ENCODE data around the gene TBC1D17.

TBC1D17 gene

DNA sequence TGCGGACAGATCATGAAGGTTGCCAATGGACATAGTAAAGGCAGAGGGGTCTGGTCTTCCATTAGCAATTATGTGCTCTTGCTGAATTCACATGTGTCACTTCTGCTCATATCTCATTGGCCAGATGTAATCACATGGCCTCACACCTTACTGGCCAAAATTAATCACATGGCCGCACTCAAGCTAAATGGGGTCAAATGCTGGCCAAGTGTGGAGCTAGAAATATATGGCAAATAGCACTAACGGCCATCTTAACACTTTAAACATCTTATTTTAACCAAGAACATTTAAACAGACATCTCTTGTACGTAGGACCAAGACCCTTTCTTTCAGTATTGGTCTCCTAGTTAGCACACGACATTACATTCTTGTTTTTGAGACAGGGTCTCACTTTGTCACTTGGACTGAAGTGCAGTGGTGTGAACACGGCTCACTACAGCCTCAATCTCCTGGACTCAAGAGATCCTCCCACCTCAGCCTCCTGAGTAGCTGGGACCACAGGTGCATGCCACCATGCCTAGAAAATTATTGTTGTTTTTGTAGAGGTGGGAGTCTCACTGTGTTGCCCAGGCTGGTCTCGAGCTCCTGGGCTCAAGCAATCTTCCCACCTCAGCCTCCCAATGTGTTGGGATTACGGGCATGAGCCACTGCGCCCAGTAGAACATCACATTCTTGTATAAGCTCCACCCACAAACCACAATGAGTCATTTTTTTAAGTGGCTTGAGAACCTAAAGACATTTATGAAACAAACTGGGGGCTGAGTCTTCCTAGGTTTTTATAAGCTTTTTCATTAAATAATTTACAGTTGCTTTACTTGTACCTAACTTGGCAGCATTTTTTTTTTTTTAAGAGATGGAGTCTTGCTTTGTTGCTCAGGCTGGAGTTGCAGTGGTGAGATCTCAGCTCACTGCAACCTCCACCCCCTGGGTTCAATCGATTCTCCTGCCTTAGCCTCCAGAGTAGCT, 29.5 kb upstream of the TBC1D17 start:
- DNase-seq (ENCODE audit: low read depth in 2 of 3, low spot score in 1 of 3): no peak

DNA sequence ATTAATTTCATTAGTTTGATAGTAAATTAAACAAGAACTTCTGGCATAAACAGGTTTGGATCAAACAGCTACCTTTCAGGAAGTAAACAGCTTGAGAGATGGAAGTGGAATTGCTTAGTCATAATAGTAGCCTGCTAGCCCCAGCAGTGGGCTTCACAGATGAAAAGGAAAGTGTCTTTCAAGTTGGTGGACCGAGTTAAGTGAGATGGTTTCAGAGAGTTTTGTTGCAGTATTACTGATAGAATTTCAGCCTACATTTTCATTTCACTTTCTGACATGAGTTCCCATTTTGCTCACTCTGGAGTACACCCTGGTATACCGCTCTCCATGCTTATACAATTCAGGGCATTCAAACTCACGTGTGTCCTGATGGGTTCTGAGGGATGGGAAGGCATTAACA, 28.6 kb upstream of the TBC1D17 start:
- DNase-seq (ENCODE audit: low read depth in 2 of 3, low spot score in 1 of 3): no peak

DNA sequence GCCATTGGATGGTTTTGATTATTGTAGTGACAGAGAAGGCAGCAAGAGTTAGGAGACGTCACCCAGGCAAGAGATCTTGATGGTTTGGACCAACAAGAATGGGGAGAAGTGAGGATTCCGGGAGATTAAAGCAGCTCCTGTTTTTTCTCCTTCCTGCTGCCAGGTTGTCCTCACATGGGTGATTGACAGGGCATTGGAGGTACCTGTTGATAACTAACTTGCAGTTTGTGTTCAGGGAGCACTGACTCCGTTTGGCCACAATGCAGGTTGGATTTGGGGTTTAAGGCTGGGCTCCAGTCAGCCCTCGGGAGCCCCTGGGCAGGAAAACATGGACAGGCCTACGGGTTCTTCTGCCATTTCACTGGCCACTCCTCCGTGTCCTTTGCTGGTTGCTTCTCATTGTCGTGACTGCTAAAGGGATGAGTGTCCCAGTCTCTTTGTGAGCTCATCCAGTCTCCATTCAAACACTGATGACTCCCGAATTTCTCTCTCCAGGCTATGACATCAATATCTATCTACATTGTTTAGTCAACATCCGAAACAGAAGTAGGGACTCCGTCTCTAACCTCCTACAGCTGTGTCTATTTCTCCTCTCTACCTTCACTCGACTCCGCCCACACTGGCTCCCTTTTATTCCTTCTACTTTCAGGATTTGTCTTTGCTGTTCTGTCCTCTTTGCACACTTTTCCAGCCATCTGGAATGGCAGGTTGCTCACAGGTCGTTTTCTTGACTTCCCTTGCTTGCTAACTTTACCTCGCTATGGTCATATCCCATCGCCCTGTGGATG, 27.9 kb upstream of the TBC1D17 start:
- no peak for DNase-seq (ENCODE audit: low read depth in 2 of 3, low spot score in 1 of 3)

DNA sequence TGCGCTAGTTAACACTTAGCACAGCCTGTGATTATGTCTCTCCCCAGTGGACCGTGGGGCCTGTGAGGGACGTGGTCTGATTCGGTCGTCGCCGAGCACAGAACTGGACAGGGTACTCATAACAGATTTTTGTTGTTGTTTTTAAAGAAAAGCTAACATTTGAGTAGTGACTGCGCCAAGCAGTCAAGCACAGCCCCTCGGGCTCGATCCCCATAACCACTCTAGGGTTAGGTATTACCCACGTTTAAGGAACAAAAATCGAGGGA, 27.3 kb upstream of the TBC1D17 start:
- no peak for DNase-seq (ENCODE audit: low read depth in 2 of 3, low spot score in 1 of 3)

DNA sequence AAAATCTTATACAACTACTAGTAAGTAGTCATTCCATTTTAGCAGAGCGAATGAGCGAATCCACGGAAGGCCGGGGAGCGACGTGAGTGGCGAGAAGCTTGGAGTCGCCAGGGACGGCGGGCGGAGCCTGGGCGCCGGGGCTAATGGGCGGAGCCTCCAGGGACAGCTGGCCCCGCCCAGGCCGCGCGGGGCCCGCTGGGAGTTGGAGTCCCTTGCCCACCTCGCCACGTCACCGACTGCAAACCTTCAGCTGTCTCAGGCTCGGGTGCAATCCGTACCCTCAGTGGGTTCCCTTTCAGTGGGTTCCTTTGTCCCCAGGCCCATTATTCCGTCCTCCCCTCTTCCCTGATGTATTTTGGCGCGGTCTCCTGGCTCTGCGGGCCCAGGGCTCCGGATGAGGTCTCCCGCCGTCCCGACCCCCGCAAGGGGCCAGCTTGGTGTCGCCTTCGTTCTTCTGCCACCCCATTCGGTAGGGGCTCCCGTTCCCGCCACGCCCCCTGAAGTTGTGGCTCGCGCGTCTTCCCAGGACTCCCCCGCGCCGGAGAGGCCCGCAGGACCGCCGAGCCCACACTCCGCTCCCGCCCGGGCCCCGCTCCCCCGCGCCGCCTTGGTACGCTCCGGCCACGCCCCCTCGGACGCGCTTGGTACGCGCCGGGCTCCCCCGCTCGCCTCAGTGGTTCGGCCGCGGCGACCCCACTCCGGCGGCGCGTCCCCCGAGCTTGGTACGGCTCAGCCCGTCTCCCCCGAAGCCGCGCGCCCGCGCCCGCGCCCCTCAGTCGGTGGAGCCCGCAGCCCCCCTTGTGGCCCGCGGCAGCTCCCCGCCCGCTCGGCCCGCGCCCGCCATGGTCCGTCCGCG, 26.8 kb upstream of the TBC1D17 start, which contains the start of gene PTOV1:
PTOV1 (plus strand) TSS at position 673 of the 856 bp plus-strand sequence.
- peak; percentile 83 to 87 (median 86) for DNase-seq (ENCODE audit: low read depth in 2 of 3, low spot score in 1 of 3)

DNA sequence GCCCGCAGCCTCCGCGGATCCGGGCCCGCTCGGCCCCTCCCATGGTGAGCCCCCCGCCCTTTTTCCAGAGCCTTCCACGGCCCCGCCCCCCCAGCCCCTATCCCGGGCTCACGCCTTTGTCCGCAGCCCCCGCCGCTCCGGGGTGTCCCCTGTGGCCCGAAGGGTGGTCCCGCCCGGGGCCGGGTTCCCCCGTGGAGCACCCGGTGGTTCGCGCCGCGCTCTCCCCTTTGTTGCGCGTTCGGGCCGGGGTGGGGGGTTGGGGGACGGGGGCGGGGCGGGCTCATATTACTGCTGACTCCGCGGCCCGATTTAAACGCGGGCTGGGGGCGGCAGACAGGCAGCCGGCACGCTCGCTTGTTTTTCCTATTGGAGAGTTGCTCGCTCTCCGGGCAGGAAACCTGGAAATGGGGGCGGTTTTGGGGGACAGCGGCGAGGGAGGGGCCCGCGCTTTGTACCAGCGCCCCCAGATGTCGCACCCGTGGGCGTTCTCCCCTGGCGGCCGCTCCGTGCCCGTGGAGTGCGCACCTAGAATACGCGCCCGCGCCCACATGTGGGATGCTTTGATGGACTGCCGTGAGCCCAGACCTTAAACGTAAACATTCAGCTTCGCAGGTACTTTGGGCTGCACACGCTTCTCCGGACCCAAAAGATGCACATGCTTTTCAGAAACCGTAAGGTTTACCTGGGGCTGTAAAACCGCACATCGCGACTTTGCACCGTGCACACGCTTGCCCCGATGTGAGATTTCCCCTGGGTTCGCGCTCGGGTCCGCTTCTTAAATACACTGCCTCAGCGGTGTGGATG, 25.8 kb upstream of the TBC1D17 start:
- no peak for DNase-seq (ENCODE audit: low read depth in 2 of 3, low spot score in 1 of 3)

DNA sequence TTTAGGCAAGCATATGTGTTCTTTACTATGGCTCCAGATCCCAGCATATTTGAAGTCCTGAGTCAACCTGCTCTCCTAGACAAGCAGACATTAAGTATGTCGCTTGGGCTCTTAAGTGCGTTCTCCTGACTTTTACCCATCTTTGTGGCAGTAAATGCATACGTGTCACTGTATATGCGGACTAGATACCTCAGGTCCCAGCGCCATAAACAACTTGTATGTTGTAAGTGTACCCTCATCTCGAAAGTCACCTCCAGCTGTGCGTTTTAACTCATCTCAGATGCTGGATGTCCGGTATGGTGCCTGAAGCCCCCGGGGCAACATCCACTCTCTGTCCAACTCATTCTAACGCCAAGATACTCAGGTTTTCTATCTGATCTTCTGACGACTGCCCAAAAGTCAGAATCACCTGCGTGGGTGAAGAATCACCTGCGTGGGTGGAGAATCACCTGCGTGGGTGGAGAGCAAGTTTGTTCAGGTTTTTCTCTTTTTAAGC, 24.8 kb upstream of the TBC1D17 start:
- no peak for DNase-seq (ENCODE audit: low read depth in 2 of 3, low spot score in 1 of 3)

DNA sequence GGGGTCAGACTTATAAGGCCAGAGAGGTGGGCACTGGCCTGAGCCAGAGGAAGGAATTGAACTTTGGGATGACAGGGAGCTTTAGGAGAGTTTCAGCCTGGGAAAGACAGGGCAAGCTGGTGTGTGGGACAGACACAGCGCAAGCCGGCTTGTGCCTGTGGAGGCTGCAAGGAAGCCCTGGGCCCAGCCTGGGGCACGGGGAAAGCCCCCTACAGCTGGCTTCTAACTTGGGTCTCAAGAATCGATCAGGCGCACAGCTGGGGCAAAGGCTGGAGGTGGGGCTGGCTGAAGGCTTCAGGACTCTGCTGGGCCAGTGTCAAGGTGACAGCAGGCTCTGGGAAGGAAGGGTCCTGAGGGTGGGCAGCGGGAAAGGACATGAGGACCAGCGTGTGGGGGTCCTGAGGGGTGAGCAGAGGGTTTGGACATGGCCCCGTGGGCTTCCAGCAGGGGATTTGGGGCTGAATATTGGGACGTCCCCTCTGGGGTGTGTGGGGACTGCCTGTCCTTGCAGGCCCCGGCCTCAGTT, 23.6 kb upstream of the TBC1D17 start:
- DNase-seq (ENCODE audit: low read depth in 2 of 3, low spot score in 1 of 3): no peak

DNA sequence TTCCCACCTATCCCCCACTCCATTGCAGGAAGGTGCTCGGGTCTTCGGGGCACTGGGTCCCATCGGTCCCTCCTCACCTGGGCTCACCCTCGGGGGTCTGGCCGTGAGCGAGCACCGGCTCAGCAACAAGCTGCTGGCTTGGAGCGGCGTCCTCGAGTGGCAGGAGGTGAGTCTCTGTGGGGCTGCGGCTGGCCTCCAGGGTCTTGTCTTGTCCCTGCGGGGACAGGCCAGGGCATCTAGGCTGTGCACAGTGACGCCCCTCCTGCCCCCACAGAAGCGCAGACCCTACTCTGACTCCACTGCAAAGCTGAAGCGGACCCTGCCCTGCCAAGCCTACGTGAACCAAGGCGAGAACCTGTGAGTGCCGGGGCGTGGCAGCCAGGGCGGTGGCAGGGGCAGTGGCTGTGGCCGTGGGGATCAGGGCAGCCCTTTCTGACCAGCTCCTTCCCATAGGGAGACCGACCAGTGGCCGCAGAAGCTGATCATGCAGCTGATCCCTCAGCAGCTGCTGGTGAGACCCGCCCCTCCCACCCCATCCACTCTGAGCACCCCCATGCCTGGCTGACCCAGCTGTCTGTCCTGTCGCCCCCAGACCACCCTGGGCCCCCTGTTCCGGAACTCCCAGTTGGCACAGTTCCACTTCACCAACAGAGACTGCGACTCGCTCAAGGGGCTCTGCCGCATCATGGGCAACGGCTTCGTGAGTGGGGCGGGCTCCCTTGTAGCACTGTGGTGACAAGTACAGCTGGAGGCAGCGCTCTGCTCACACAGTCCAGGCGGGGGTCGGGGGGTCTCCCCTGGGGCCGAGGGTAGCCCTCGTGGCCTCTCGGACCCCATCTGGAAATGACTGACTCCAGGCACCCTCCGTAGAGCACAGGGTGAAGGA, 22.9 kb upstream of the TBC1D17 start:
- no peak for DNase-seq (ENCODE audit: low read depth in 2 of 3, low spot score in 1 of 3)

DNA sequence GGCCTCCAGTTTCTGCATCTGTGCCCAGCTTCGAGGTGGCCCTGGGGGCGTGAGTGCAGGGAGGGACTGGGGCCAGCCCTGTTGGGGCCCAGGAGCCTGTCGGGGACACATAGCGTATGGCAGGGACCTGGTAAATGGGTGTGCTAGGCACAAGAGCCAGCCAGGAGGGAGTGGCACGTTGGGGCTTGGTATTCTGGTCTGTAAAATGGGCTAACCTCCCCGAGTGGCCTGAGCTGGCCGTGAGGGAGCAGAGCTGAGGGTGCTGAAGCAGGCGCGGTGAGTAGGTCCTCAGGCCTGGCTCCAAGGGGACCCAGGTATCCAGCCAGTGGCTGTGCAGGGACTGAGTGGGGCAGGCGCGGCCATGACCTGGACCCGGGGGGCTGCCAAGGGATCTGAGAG, 22.2 kb upstream of the TBC1D17 start:
- no peak for DNase-seq (ENCODE audit: low read depth in 2 of 3, low spot score in 1 of 3)

DNA sequence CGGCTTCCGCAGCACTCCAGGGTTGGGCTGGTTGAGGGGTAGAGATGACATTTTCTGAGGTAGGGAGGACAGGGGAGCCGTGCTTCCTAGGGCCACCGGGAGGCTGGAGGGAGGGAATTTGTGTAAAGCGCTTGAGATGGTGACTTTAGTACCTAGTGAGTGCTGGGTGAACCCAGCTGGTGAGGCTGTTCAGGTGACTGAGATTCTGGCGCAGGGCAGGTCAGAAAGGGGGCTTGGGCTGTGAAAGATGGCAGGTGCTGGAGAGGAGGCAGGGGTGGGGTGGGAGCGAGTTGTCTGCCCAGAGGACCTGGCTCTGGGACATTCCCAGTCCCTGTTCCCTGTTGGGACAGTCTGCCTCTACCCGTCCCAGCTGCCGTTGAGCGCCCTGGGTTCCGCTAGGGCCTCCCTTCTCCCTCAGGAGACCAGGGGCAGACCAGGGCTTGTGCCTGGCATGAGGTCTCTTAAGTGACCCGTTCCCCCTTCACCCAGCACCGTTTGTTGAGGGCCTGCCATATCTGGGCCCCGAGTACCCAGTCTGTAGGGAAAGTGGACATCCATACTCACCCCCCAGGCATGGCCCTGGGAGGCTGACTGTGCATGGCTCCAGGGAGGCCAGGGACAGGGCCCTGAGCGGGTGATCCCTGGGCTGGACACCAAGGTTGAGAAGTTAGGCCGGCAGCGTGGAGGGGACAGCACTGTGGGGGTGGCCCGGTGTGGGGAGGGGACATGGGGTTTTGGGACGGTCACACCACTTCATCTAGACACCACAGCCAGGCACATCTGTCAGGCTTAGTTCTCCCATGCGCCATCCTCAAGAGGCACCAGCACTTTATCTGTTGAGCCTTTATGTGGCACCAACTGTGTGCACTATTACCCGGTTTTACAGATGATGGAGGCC, 21.6 kb upstream of the TBC1D17 start:
- no peak for DNase-seq (ENCODE audit: low read depth in 2 of 3, low spot score in 1 of 3)

DNA sequence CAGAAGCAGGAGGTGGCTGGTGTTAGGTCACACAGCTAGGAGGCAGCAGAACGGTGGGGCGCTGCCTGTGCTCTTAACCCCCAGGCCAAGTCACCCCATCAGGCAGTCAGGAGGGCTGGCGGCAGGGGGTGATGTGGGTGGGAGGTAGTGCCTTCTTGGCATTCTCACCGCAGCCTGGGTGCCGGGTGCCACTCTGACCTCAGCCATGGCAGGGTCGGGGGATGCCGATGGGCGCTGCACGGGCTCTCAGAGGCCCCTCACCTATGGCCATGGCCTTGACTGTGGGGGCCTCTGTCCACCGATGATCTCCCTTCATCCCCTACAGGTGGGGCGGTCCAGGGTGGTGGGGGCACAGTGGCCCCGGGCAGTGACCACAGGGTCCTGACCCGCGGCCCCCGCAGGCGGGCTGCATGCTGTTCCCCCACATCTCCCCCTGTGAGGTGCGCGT, 20.9 kb upstream of the TBC1D17 start:
- DNase-seq (ENCODE audit: low read depth in 2 of 3, low spot score in 1 of 3): no peak

DNA sequence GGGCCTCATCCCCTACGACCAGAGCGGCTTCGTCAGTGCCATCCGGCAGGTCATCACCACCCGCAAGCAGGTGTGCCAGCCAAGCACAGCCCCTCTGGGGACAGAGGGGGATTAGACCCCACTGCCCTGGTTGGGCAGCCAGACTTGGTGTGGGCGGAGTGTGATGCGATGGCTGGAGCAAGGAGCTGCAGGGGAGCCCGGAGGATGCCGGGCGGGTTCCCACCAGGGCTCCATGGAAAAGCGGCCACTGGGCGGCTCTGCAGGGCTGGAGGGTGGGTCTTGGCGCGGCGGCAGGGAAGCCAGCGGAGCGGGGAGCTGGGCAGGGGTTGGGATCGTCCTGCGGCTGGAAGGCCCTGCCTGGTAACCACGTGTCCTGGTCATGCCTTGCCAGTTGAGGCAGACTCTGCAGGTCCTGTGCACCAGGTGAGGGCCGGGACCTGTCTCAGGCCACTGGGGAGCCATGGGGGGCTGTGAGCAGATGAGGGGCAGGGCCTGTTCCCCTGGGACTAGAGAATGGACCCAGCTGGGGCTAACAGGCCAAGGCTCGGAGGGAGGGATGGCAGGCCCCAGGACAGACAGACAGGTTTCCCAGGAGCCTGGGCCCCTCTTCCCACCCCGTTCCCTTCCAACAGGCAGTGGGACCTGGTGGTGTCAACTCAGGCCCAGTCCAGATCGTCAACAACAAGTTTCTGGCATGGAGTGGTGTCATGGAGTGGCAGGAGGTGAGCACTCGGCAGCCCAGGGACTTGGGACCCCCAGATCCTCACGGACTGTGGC, 20.3 kb upstream of the TBC1D17 start:
- no peak for DNase-seq (ENCODE audit: low read depth in 2 of 3, low spot score in 1 of 3)

DNA sequence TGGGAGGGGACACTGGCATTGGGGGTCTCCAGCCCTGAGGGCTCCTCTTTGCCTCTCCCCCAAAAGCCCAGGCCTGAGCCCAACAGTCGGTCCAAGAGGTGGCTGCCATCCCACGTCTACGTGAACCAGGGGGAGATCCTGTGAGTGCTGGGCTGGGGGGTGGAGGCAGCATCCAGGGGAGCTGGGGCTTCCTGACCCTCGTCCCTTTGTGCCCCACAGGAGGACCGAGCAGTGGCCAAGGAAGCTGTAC, 19.7 kb upstream of the TBC1D17 start:
- no peak for DNase-seq (ENCODE audit: low read depth in 2 of 3, low spot score in 1 of 3)

DNA sequence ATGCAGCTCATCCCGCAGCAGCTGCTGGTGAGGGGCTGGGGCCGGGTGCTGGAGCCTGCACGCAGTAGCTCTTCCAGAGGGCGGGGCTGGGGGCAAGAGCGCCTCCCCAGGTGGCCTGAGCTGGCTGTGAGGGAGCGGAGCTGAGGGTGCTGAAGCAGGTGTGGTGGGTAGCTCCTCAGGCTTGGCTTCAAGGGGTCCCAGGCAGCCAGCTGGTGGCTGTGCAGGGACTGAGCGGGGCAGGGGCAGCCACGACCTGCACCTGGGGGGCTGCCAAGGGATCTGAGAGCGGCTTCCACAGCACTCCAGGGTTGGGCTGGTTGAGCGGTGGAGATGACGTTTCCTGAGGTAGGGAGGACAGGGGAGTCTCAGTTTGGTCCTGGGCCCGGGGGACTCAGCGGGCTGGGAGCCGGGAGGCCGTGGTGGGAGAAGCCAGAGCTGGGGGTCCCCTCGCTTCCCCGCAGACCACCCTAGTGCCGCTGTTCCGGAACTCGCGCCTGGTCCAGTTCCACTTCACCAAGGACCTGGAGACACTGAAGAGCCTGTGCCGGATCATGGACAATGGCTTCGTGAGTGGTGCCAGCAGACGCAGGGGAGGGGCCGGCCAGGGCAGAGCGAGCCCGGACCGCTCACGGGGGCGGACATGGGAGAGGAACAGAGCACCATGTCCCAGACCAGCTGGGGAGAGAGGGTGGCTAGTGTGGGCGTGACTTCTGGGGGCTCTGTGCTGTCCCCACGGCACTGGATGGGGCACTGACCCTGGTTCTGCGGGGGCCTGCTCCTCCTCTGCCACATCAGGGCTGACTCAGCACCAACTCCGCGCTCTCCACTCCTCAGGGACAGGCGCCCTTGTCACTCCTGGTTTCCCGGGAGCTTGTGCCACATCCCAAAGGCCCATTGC, 19.2 kb upstream of the TBC1D17 start:
- DNase-seq (ENCODE audit: low read depth in 2 of 3, low spot score in 1 of 3): no peak

DNA sequence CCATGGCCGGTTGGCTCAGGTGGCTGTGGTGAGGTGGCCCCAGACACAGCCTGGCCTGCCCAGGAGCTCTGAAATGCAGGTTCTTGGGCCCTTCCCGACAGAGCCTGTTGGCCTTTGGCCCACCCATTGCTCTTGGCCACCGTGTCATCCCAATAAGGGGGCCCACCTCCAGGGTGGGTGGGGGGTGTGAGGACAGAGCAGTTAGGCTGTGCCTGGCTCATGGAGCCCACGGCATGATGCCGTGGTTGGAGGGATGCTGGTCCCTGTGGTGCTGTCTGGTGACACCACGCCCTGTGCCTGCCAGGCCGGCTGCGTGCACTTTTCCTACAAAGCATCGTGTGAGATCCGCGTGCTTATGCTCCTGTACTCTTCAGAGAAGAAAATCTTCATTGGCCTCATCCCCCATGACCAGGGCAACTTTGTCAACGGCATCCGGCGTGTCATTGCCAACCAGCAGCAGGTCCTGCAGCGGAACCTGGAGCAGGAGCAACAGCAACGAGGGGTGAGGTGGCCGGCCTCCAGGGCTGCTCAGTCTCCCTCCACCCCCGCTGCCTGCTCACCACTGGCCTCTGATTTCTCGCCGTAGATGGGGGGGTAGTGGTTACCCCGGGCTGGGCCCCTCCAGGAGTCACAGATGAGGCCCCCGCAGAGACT, 17.7 kb upstream of the TBC1D17 start:
- DNase-seq (ENCODE audit: low read depth in 2 of 3, low spot score in 1 of 3): no peak

All from stimulated activated CD4-positive, alpha-beta T cell treated with anti-CD3 and anti-CD28 coated beads, Interleukin-12 subunit alpha, Interleukin-12 subunit beta, amount 100 ng/mL, for 48 hours (primary cell).